ENCODE results near the gene ENPP6.

GRCh38 chr4:184147858-184148737, 69.6 kb downstream of the ENPP6 start:
- TF ChIP-seq POLR2A (IDR thresholded peaks at IDR 0.05; ENCODE audit: low read length) (no peak), GATA1 (IDR thresholded peaks at IDR 0.05; ENCODE audit: low read depth, low read length) (no peak)
